CD4-positive, alpha-beta T cell (primary cell): ENCODE data around the gene FHOD3. TPM values are rescaled to one million over a fixed set of nuclear protein-coding genes. Genes with fewer than 3 reads are reported as not detected.

Experiments used
- ATAC-seq: fragments of 200-7000 bp; cut with Tn5 transposase; one replicate; pipeline ENCODE4 v1.10.0; 2022; ENCODE audit warnings: mild to moderate bottlenecking; ENCODE audit not compliant: poor library complexity
- CTCF ChIA-PET: fragments of 350-600 bp; sonication (Branson Sonifier 250); formaldehyde crosslinking; loops from one replicate; lab custom pipeline; 2021; ENCODE audit warnings: antibody characterized with exemption, inconsistent platforms; lab: Charles Lee
- POLR2A ChIA-PET: fragments of 350-600 bp; sonication (Branson Sonifier 250); formaldehyde crosslinking; loops from one replicate; lab custom pipeline; 2021; ENCODE audit warnings: antibody characterized with exemption, inconsistent platforms; lab: Charles Lee
- DNase-seq, 14 experiments: peaks; one replicate each; pipeline ENCODE4 v3.0.0-alpha.2; 2013 to 2020; ENCODE audit warnings: mixed read lengths in 2 of 14
- H3K27ac ChIP-seq, 2 donors: one replicate each; pipeline versions ENCODE4 v1.5.1 to v1.7.0; 2013; ENCODE audit warnings: low read length in 2 of 2, low read depth in 1 of 2, mild to moderate bottlenecking in 1 of 2
- H3K27me3 ChIP-seq, 2 experiments: 1 replicate in 1 of 2; 2 replicates in 1 of 2; pipeline versions ENCODE4 v1.6.1 to v1.7.0; 2013; ENCODE audit warnings: low read length in 2 of 2, control low read depth in 1 of 2, mild to moderate bottlenecking in 1 of 2, moderate library complexity in 1 of 2; ENCODE audit not compliant: insufficient read depth in 2 of 2, control insufficient read depth in 1 of 2
- H3K36me3 ChIP-seq: one replicate; pipeline ENCODE4 v1.6.1; 2013; ENCODE audit warnings: low read length, control low read depth; ENCODE audit not compliant: insufficient read depth
- H3K4me1 ChIP-seq: one replicate; pipeline ENCODE4 v1.6.1; 2013; ENCODE audit warnings: low read length, control low read depth; ENCODE audit not compliant: insufficient read depth
- H3K4me3 ChIP-seq: one replicate; pipeline ENCODE4 v1.5.1; 2013; ENCODE audit warnings: mild to moderate bottlenecking, low read length, moderate library complexity
- H3K9me3 ChIP-seq, 2 experiments: 1 replicate in 1 of 2; 2 replicates in 1 of 2; pipeline versions ENCODE4 v1.6.1 to v1.7.0; 2013; ENCODE audit warnings: low read length in 2 of 2, mild to moderate bottlenecking in 2 of 2, control low read depth in 1 of 2, moderate library complexity in 1 of 2; ENCODE audit not compliant: control insufficient read depth in 1 of 2, insufficient read depth in 1 of 2
- H3K27ac Mint-ChIP-seq: one replicate; pipeline ENCODE4 v1.8.0; 2020; ENCODE audit warnings: mixed read lengths
- H3K27me3 Mint-ChIP-seq: one replicate; pipeline ENCODE4 v1.8.0; 2021; ENCODE audit warnings: mixed read lengths
- H3K36me3 Mint-ChIP-seq: one replicate; pipeline ENCODE4 v1.8.0; 2021; ENCODE audit warnings: low read depth, mixed read lengths
- H3K4me1 Mint-ChIP-seq: one replicate; pipeline ENCODE4 v1.8.0; 2021; ENCODE audit warnings: low read depth, mixed read lengths
- H3K4me3 Mint-ChIP-seq: one replicate; pipeline ENCODE4 v1.8.0; 2020; ENCODE audit warnings: mild to moderate bottlenecking, mixed read lengths
- H3K9me3 Mint-ChIP-seq: one replicate; pipeline ENCODE4 v1.8.0; 2020; ENCODE audit warnings: mixed read lengths
- intact Hi-C, 2 experiments: fragments of 100-400 bp; cut with DNase I in 1 of 2; cut with micrococcal nuclease in 1 of 2; formaldehyde crosslinking; loops; one replicate each; pipeline versions ENCODE4 v1.15.1 to v1.9.0; 2023 to 2025; cut with DNase I, micrococcal nuclease
- total RNA-seq, 174 experiments: library from RNA in 2 of 174; stranded (reverse) in 2 of 174; gene quantifications; one replicate each; pipeline ENCODE4 v1.2.3 and lab custom pipeline; 2021 to 2026
- TF ChIP-seq, protein P1 (sequence below): fragments of 200-600 bp; IDR thresholded peaks from one replicate; pipeline ENCODE4 v1.8.0; 2022; ENCODE audit warnings: antibody characterized with exemption, mild to moderate bottlenecking

The FHOD3 gene
- total RNA-seq, 2 experiments from 2014 or later, result not detected

DNA sequence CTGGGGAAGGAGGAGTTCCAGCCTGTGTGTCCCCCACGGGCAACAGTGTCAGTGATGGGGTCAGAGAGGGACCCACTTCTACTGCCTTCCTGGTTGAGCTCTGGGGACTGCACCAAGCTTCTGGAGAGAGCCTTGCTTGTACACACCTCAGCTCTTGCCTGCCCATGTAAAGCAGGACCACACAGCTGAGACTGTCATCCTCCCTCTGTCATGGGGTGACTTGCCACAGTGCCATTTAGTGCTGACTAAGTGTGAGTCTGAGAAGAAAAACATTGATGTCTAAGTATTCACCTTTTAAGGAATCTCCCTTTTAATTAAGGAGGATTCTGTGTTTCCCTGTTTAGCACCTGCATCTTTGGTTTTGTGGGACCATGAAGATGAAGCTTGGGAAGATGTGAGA, 159.1 kb downstream of the FHOD3 start:
- intact Hi-C loops, result no loop called here
- no peaks in the 10 kb centered on the region for H3K4me1 Mint-ChIP-seq
- H3K27me3 ChIP-seq, result peaks cover 3 to 5% of the 10 kb centered on the region in 2 experiments
- H3K9me3 Mint-ChIP-seq, result no peaks in the 10 kb centered on the region
- no peaks in the 10 kb centered on the region for H3K36me3 ChIP-seq
- ChIA-PET POLR2A (no interaction called here), CTCF (no interaction called here)
- H3K27ac Mint-ChIP-seq, result no peak overlapping the region
- ATAC-seq (no peak), DNase-seq (no peak)
- H3K4me3 Mint-ChIP-seq, result no peak overlapping the region
- peaks cover 0 to 4% of the 10 kb centered on the region in 2 experiments for H3K9me3 ChIP-seq
- H3K27me3 Mint-ChIP-seq, result peaks cover 10% of the 10 kb centered on the region
- H3K27ac ChIP-seq, result no peak overlapping the region
- no peak overlapping the region for H3K4me3 ChIP-seq
- H3K4me1 ChIP-seq, result no peaks in the 10 kb centered on the region
- TF ChIP-seq, protein P1, sequence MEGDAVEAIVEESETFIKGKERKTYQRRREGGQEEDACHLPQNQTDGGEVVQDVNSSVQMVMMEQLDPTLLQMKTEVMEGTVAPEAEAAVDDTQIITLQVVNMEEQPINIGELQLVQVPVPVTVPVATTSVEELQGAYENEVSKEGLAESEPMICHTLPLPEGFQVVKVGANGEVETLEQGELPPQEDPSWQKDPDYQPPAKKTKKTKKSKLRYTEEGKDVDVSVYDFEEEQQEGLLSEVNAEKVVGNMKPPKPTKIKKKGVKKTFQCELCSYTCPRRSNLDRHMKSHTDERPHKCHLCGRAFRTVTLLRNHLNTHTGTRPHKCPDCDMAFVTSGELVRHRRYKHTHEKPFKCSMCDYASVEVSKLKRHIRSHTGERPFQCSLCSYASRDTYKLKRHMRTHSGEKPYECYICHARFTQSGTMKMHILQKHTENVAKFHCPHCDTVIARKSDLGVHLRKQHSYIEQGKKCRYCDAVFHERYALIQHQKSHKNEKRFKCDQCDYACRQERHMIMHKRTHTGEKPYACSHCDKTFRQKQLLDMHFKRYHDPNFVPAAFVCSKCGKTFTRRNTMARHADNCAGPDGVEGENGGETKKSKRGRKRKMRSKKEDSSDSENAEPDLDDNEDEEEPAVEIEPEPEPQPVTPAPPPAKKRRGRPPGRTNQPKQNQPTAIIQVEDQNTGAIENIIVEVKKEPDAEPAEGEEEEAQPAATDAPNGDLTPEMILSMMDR, result no peak
- no peaks in the 10 kb centered on the region for H3K36me3 Mint-ChIP-seq

DNA sequence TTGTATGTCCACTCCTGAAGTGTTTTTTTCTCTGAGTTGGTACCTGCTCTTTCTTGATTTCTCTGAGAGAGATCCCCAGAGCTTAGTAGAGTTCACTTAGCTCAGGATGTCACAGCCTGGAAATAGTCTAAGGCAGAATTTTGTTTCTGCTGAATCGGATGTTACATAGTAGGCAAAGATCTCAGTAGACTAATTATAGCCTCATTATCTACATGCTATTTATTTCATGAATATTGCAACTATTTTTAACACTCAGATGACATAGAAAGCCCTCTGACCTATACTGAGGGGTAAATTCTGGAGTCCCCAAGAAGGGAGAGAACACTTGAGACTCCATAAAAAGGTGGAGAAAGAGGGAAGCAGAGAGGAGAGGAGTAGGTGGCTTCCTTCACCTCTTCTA, 160.2 kb downstream of the FHOD3 start:
- H3K4me3 Mint-ChIP-seq, result no peak overlapping the region
- CTCF ChIA-PET, result no interaction called here

DNA sequence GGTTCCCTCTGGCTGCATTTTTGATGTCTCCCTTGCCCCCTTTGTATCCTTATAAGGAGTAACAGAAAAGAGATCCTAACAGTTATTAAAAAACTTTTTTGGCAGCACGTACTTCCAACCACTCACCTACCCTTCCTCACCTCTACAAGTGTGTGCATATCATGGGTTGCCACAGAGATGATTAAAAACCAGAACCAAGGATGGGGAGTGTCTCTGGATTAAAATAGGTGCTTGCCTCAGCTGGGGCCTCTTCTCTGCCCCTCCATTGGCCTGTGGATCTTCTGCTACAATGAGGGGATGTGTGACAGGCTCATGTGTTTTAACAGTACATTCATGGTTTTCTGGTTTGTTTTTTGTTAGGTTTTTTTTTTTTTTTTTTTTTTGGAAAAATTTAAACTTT, 160.8 kb downstream of the FHOD3 start:
- intact Hi-C loops, result no loop called here
- H3K4me1 ChIP-seq, result no peaks in the 10 kb centered on the region
- no peaks in the 10 kb centered on the region for H3K27me3 ChIP-seq
- Mint-ChIP-seq H3K9me3 (no peaks in the 10 kb centered on the region), H3K27ac (no peak overlapping the region), H3K4me1 (no peaks in the 10 kb centered on the region), H3K4me3 (no peak overlapping the region), H3K27me3 (no peaks in the 10 kb centered on the region), H3K36me3 (no peaks in the 10 kb centered on the region)
- no peak overlapping the region for H3K4me3 ChIP-seq
- POLR2A ChIA-PET, result no interaction called here
- ATAC-seq, result no peak
- peaks cover 0 to 3% of the 10 kb centered on the region in 2 experiments for H3K9me3 ChIP-seq
- no peak overlapping the region for H3K27ac ChIP-seq
- DNase-seq, result no peak
- CTCF ChIA-PET, result no interaction called here
- TF ChIP-seq, protein P1, result no peak
- no peaks in the 10 kb centered on the region for H3K36me3 ChIP-seq

More for the DNA sequence above, 160.2 kb downstream of the FHOD3 start:
- intact Hi-C loops, result no loop called here
- H3K27me3 Mint-ChIP-seq, result peaks cover 4% of the 10 kb centered on the region
- no peaks in the 10 kb centered on the region for H3K36me3 Mint-ChIP-seq
- H3K36me3 ChIP-seq, result no peaks in the 10 kb centered on the region
- no peaks in the 10 kb centered on the region for H3K4me1 ChIP-seq
- H3K4me3 ChIP-seq, result no peak overlapping the region
- H3K27ac Mint-ChIP-seq, result no peak overlapping the region
- no peak overlapping the region for H3K27ac ChIP-seq
- TF ChIP-seq, protein P1, result no peak
- DNase-seq (no peak), ATAC-seq (no peak)
- H3K9me3 Mint-ChIP-seq, result no peaks in the 10 kb centered on the region
- H3K27me3 ChIP-seq, result peaks cover 0 to 5% of the 10 kb centered on the region in 2 experiments
- peaks cover 0 to 4% of the 10 kb centered on the region in 2 experiments for H3K9me3 ChIP-seq
- POLR2A ChIA-PET, result no interaction called here
- H3K4me1 Mint-ChIP-seq, result no peaks in the 10 kb centered on the region
